Measurements from ENCODE around the gene METTL8. TPM values are rescaled to one million over a fixed set of nuclear protein-coding genes. Genes with fewer than 3 reads are reported as not detected.
A peak's percentile ranks its signal among the peaks of the same experiment; 100 is the strongest.

METTL8 gene, protein sequence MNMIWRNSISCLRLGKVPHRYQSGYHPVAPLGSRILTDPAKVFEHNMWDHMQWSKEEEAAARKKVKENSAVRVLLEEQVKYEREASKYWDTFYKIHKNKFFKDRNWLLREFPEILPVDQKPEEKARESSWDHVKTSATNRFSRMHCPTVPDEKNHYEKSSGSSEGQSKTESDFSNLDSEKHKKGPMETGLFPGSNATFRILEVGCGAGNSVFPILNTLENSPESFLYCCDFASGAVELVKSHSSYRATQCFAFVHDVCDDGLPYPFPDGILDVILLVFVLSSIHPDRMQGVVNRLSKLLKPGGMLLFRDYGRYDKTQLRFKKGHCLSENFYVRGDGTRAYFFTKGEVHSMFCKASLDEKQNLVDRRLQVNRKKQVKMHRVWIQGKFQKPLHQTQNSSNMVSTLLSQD
- 23.8 TPM for total RNA-seq

DNA sequence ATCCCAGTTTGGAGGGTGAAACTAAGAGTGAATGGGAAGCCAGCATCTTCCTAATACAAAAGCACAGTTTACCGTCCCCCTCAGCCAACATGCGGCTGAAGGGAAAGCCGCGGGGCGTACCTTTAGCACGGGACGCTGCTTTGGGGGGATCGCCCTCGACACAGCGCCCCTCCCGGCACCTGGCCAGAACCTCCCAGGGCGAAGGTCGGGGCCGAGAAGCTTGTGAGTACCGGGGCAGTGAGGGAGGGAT is at the start of gene METTL8:
METTL8 (minus strand) TSS at position 228 of the 250 bp plus-strand sequence. CDS start 41,805 bp downstream, outside the sequence.
- ATAC-seq: no peak
- DNase-seq (ENCODE audit: low spot score): no peak
- intact Hi-C loops (cut with DNase I): loop anchor here (5.0 kb wide), 1 partner anchor 89 kb away; the partner anchor contains the start of gene CYBRD1

DNA sequence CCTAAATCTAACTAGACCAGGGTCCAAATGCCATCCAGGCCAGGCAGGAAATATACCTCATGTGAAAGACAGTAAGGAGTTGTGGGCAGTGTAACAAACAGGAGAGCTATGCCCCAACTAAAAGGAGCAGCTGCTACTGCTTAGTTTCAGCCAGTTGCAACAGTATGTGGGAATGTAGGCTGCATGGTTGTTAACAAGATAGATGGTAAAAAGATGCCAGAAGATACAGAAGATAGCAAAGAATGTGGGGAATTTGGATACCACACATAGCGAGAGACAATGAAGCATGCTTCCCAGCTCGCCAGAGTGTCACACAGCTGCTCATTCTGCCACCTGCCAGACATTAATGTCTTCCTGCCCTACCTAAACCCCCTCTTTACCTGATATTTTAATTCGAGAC is 49.1 kb upstream of the METTL8 start:
- DNase-seq (ENCODE audit: low spot score) (no peak), ATAC-seq (no peak)
- intact Hi-C loops (cut with DNase I): no loop called here

- ATAC-seq: no peak
- DNase-seq (ENCODE audit: low spot score): no peak
- intact Hi-C loops (cut with DNase I): no loop called here
Measured at GRCh38 chr2:171482308-171482707, 48.5 kb upstream of the METTL8 start.

DNA sequence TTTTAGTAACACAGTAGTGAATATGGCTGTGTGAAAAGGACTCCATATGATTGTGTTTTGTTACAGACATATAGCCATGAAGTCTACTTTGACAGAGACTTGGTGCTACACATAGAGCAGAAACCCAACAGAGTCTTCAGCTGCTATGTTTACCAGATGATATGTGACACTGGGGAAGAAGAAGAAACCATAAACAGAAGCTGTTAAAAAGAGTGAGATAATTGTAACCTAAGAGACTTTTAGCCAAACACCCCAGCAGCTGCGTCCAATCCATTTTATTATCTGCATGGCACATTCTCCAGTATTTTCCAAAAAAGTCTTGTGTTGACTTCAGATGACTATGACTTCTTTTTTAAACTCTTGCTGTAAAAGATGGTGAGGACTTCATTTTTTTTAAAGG is 47.1 kb upstream of the METTL8 start:
- intact Hi-C loops (cut with DNase I): no loop called here
- DNase-seq (ENCODE audit: low spot score) (no peak), ATAC-seq (no peak)

- intact Hi-C loops (cut with DNase I): no loop called here
- ATAC-seq (no peak), DNase-seq (ENCODE audit: low spot score) (no peak)
Measured at GRCh38 chr2:171479154-171479814, 45.5 kb upstream of the METTL8 start.

GRCh38 chr2:171478345-171478744 is 44.6 kb upstream of the METTL8 start:
- intact Hi-C loops (cut with DNase I): no loop called here
- ATAC-seq: no peak

GRCh38 chr2:171475979-171476378 is 42.2 kb upstream of the METTL8 start:
- DNase-seq (ENCODE audit: low spot score) (no peak), ATAC-seq (no peak)
- intact Hi-C loops (cut with DNase I): no loop called here

More at GRCh38 chr2:171478345-171478744, 44.6 kb upstream of the METTL8 start:
- DNase-seq (ENCODE audit: low spot score): no peak

DNA sequence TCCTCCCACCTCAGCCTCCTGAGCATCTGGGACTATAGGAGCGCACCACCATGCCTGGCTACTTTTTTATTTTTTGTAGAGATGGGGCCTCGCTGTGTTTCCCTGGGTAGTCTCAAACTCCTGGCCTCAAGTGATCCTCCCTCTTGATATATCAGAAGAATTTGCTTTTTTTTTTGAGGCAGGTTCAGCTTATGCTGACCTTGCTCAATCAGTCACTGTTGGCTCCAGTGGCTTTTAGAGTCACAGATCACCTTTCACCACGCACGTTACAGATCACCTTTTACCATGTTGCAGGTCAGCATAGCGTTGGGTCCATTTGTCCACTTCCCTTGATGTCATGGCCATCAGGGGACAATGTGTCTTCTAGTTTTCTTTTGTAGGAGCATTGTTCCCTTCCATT is 36.3 kb upstream of the METTL8 start:
- DNase-seq (ENCODE audit: low spot score): no peak
- ATAC-seq: no peak
- intact Hi-C loops (cut with DNase I): no loop called here

DNA sequence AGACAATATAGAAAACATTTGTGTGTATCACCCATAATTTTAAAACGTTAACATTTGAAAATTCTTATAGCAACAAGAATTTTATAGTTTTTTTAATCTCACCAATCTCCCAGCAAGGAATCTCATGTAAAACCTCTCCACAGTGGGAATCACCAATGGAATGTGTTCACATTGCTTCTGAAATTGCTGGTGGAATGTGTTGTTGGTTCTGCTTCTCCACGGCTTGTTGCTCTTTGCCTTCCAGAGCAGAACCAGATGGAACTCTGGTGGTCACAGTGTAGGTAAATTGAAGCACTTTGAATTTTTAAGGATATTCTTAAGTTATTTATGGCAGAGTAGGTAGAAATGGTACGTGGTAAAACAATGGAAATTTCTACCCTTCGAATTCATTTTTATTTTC is 35.4 kb upstream of the METTL8 start:
- DNase-seq (ENCODE audit: low spot score): no peak
- intact Hi-C loops (cut with DNase I): no loop called here
- no peak for ATAC-seq

DNA sequence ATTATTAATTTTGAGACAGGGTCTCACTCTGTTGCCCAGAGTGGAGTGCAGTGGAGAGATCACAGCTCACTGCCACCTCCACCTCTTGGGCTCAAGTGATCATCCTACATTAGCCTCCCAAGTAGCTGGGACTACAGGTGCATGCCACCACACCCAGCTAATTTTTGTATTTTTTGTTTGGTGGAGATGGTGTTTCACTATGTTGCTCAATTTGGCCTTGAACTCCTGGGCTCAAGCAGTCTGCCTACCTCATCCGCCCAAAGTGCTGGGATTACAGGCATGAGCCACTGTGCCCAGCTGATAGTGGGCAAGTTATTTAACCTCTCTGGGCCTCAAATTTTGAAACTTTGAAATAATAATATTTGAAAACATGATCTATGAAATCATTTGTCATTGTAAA is 26.7 kb upstream of the METTL8 start:
- intact Hi-C loops (cut with DNase I): no loop called here
- ATAC-seq: no peak
- DNase-seq (ENCODE audit: low spot score): no peak

DNA sequence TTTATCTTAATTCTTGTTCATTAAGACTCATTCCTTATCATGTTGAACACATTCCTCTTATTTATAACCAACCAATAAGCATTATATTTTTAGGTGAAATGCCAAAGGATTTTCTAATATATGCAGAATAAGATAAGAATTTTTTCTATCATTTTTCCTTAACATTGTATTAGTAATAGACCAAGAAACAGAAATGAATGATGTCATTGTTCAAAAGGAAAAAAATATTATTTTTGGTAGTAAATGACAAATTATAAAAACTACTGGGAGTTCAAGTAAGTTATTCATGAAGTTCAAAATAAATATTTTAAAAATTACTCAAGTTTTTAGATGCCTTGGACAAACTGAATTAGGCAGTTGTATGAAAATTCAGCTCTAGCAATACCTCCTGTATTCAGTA is 25.7 kb upstream of the METTL8 start:
- DNase-seq (ENCODE audit: low spot score): no peak
- ATAC-seq: no peak
- intact Hi-C loops (cut with DNase I): no loop called here

DNA sequence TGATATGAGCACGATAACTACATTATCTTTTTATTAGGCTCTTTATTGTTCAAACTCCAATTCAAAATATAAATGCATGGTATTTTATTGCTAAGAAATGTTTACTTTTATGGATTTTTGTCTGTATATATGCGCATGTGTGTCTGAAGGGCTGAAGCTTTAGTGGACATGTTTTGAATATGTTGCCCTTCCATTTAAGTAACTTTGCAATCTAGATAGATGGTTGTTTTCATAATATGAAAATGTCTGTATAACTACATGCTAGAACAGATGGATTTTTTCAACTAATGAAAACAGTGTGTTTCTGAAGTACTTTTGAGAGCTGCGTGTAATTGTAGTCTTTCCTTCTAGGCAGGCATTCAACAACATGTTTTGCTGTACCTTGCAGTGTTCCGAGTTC is 19.0 kb upstream of the METTL8 start:
- intact Hi-C loops (cut with DNase I): no loop called here
- ATAC-seq: no peak
- no peak for DNase-seq (ENCODE audit: low spot score)

GRCh38 chr2:171451074-171451473 is 17.3 kb upstream of the METTL8 start:
- intact Hi-C loops (cut with DNase I): no loop called here
- ATAC-seq (no peak), DNase-seq (ENCODE audit: low spot score) (no peak)

- DNase-seq (ENCODE audit: low spot score) (no peak), ATAC-seq (no peak)
- intact Hi-C loops (cut with DNase I): no loop called here
Measured at GRCh38 chr2:171447675-171448074, 13.9 kb upstream of the METTL8 start.

DNA sequence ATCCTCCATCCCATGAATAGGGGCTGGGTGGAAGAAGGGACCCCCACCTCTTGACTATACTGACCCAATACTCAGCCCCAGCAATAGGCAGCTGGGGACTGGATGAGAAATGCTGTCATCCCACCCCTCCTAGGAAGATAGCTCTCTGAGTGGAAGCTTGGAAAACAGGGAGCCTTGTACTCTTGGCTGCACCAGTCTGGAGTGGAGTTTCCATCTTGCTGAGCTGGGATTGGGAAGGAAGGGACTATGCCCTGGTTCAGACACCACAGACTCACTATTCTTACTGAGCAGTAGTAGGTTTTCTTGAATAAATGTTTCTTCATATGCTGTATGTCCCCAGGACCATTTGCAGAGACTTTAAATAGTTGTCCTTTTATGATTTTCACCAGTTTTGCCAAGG is 7.7 kb upstream of the METTL8 start:
- no peak for ATAC-seq
- intact Hi-C loops (cut with DNase I): no loop called here
- no peak for DNase-seq (ENCODE audit: low spot score)

DNA sequence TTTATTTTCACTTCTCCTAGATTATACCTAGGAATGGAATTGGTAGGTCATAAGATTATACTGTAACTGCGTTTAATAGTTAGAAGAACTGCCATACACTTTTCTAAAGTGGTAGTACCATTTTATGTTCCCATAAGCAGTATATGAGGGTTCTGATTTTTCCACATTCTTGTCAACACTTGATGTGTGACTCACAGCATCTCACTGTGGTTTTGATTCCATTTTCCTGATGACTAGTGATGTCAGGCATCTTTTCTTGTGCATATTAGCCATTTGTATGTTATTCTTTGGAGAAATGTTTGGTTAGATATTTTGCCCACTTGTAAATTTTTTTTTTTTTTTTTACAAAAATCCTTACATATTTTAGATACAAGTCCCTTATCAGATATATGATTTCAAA is 2.5 kb upstream of the METTL8 start:
- intact Hi-C loops (cut with DNase I): no loop called here
- ATAC-seq (no peak), DNase-seq (ENCODE audit: low spot score) (no peak)

DNA sequence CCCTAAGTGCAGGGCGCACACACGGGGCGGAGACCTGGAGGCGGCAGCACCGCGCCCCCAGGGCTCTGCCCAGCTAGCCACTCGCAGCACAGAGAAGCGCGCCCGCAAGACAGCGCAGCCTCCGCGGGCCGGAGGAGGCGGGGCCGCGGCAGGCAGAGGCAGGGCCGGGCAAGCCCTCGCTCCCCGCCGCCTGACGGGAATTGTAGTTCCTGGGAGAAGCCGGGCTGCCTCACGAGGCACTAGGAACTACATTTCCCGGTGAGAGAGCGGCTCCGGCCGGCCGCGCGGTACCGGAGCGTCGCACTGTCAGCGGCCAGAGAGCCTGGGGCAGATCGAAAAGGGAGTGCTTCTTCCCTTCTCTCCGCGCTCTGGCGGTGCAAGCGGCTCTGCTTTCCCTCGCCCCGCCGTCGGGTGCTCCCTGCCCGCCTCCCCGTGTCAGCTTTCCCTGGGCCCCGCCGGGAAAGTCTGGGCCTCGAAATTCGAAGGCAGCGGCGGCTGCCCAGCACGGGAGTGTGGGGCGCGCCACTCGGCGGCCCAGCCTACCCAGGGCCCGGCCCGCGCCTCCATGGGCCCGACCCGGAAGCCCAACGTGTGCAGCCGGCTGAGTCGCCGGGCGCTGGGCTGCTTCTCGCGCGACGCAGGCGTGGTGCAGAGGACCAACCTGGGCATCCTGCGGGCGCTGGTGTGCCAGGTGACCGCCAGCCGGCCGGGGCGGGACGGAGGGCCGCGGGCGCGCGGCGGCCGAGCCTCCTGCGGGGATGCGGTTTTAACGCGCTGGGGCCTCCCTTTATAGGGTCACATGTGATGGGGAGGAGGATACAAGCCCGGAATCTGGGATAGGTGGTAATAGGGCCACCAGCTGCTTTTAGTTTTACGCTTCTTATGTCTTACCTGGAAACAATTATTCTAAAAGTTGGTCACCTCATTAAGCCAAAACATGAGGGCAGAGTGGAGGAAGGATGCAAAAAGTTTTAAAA is 511 bp upstream of the METTL8 start, which contains the start of gene DCAF17:
DCAF17 (plus strand) TSS at position 214 of the 977 bp plus-strand sequence; CDS start at position 566, 352 bp downstream.
- intact Hi-C loops (cut with DNase I): loop anchor here (5.0 kb wide), 1 partner anchor 88 kb away; the partner anchor contains the start of gene CYBRD1
- peak; percentile 99 for ATAC-seq
- DNase-seq (ENCODE audit: low spot score): peak; percentile 96

GRCh38 chr2:171432969-171433762 is 624 bp downstream of the METTL8 start:
- intact Hi-C loops (cut with DNase I): loop anchor here (5.0 kb wide), 1 partner anchor 89 kb away; the partner anchor contains the start of gene CYBRD1
- DNase-seq (ENCODE audit: low spot score): no peak

More at GRCh38 chr2:171432969-171433762, 624 bp downstream of the METTL8 start:
- no peak for ATAC-seq
